Neuron (in vitro differentiated cells): ENCODE results near the gene YES1.
"Not testable (repeated sequence)": the region's sequence is repeated elsewhere in the genome, so short reads cannot be mapped to it uniquely, and the experiment has no call there.

Experiments used
- H2AFZ ChIP-seq: one replicate; pipeline ENCODE4 v1.6.1; 2013; ENCODE audit warnings: low read depth, mild to moderate bottlenecking, inconsistent platforms, low read length, moderate library complexity
- H3K27me3 ChIP-seq: one replicate; pipeline ENCODE4 v1.6.1; 2013; ENCODE audit warnings: low read length; ENCODE audit not compliant: insufficient read depth
- H3K36me3 ChIP-seq: one replicate; pipeline ENCODE4 v1.6.1; 2013; ENCODE audit warnings: low read length; ENCODE audit not compliant: insufficient read depth
- H3K4me1 ChIP-seq: one replicate; pipeline ENCODE4 v1.6.1; 2013; ENCODE audit warnings: low read length; ENCODE audit not compliant: insufficient read depth
- H3K4me3 ChIP-seq: 2 replicates; pipeline ENCODE4 v1.5.1; 2013; ENCODE audit warnings: mild to moderate bottlenecking, low read length, moderate library complexity
- H3K9me3 ChIP-seq: one replicate; pipeline ENCODE4 v1.6.1; 2013; ENCODE audit warnings: low read length

YES1 gene

DNA sequence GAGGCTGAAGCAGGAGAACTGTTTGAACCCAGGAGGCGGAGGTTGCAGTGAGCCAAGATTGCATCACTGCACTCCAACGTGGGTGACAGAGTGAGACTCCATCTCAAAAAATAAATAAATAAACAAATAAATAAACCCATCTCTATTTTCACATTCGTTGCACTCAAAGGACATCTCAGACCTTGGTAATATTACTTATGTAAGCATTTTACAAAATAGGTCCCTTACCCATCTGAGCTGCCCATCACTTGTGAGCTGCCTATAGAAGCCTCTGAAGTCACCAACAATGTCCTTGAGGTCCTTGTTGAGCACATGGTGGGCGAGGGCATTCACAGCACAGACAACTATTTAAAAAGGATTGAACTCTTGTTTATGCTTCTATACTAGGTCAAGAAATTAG lies 115.0 kb downstream of the YES1 start:
- Histone ChIP-seq H3K27me3 (no peaks in the 10 kb centered on the region), H3K9me3 (no peaks in the 10 kb centered on the region), H3K36me3 (no peaks in the 10 kb centered on the region), H2AFZ (no peak overlapping the region), H3K4me1 (peaks cover 4% of the 10 kb centered on the region), H3K4me3 (no peak overlapping the region)

DNA sequence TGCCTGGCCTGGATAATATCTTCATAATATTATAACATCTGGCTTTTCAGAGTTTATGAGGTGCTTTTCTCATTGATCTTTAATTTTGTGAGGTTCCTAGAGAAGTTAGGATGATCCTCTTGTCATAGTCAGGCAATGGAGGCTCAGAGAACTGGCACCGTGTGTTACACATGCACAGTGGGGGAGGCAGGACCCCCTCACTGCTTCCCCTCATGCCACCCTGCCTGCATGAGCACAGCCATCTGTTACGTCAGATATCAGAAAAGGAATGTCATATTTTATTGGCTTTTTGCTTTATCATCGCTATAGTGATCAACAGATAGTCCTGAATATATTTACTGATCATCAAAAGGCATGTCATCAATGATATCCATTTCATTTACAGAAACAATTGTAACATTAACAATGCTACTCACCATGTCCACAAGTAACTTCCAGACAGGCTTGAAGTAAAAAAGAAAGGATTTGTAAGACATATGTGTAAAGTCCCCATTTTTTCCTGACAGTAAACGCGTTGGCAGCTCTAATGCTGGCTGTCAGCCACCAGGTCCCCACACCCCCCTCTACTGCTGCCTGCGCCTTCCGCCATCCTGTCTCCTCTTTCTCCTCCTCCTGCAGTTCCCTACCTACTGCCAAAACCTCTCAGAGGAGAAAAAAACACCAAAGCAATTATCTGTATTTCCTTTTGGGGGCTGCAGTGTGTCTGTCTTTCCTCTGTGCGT lies 118.4 kb downstream of the YES1 start:
- Histone ChIP-seq H3K4me1 (peaks cover 4% of the 10 kb centered on the region), H3K9me3 (no peaks in the 10 kb centered on the region), H2AFZ (no peak overlapping the region), H3K36me3 (no peaks in the 10 kb centered on the region), H3K4me3 (no peak overlapping the region), H3K27me3 (no peaks in the 10 kb centered on the region)

DNA sequence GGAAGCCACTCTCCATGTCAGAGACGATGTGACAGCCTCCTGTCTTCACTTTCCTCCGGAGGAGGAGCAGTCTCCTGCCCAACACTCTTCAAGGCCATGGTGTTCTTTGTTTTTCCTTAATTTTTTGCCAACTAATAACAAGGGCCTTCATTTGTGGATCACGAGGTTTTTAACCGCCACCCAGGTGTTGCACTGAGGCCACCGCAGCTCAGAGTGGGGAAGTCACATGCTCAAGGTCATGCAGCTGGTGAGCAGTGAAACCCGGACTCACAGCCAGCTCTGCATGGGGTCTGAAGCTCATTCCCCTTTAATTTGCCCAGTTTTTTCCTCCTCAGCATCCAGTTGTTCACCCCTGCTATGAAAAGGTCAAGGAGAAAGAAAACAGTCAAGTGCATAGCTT lies 119.2 kb downstream of the YES1 start:
- Histone ChIP-seq H3K4me3 (no peak overlapping the region), H3K36me3 (no peaks in the 10 kb centered on the region), H3K27me3 (no peaks in the 10 kb centered on the region), H3K9me3 (no peaks in the 10 kb centered on the region), H2AFZ (no peak overlapping the region), H3K4me1 (peaks cover 4% of the 10 kb centered on the region)

DNA sequence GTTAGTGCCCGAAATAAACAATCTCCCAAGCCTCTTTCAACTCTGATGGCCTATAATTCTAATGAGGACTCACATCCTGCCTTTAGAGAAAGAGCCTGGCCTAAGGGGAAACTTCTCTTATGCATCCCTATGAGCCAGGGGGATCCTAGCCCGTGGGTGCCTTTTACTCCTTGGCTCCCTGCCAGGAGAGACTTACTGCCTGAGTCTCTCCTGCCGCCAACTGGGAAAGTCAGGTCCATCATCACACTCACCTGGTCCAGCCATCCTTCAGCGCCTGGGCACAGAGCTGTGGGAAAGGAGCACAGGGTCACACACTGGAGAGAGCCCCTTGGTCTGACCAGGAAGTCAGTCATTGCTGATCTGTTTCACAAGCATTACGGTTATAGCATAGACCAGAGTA lies 123.7 kb downstream of the YES1 start:
- no peaks in the 10 kb centered on the region for H3K27me3 ChIP-seq
- H2AFZ ChIP-seq = no peak overlapping the region
- H3K4me3 ChIP-seq = no peak overlapping the region
- peaks cover 15% of the 10 kb centered on the region for H3K4me1 ChIP-seq
- H3K9me3 ChIP-seq = no peaks in the 10 kb centered on the region
- no peaks in the 10 kb centered on the region for H3K36me3 ChIP-seq

DNA sequence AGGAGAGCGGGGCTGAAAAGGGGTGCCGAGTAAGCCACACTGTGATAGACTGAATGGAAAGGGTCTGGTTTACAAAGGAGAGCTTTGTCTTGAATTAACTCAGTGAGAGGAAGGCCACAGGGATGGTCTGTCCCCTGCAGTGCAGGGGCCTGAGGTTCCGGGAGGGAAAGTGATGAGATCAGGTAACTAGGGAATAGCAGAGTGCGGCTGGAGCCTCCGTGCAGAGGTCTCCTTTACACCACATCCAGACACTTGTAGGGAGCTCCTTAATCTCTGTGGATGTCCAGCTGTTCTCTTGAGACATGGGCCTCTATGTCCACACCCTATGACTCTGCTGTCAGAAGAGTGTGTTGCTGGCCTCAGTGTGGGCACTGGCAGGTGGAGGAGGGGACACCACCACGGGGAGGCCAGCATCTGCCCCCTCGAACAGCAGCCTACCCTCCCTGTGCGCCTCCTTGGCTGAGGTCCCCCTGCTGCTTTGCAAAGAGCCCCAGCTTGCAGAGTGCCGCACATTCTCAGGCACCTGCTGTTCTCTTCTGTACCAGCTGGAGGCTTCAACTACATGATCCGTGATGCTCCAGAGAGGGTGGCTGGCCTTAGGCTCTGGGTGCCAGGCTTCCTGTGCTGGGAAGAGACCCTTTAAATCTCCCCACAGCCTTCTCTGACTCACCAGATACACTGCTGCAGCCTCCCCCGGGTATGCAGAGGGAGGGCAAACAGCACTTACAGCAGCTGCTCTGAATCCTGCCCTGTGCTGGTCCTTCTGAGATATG lies 125.5 kb downstream of the YES1 start:
- Histone ChIP-seq H2AFZ (no peak overlapping the region), H3K4me3 (no peak overlapping the region), H3K27me3 (no peaks in the 10 kb centered on the region), H3K9me3 (no peaks in the 10 kb centered on the region), H3K36me3 (no peaks in the 10 kb centered on the region), H3K4me1 (peaks cover 12% of the 10 kb centered on the region)

DNA sequence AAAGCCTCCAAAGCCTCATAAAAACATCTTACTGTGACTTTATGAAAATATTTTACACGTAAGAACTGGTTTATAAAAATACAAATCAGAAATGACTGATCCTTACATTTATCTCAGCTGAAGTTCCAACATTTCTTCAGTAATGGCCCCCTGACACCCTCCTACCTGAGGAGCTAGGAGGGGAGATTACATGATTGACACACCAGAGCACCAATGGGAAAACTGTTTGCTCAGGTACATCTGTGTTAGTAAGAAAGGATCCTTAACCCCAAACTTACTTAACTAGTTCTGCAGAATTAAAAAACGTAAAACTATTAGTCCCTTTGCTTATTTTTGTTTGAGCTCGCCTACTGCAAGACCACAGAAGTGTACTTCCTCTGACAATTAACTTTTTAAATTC lies 126.6 kb downstream of the YES1 start:
- Histone ChIP-seq H3K4me1 (peaks cover 12% of the 10 kb centered on the region), H3K9me3 (no peaks in the 10 kb centered on the region), H3K27me3 (no peaks in the 10 kb centered on the region), H2AFZ (no peak overlapping the region), H3K4me3 (no peak overlapping the region), H3K36me3 (no peaks in the 10 kb centered on the region)

DNA sequence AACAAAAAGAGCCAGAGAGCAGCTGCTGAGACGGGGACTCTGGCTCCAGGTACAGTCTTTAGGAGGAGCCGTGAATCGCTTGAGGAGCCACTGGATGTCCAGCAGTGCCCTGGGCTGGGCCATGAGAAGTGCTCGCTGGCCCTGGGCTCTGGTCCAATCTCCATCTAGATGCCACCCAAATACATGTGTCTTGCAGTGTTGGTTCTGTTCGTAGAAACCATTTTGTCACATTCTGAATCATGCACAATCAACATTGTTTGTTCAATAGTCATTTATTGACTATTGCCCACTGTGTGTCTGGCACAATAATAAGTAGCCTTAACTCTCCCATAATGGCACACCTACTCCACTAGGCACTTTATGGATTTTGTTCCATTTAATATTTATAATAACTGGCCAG lies 128.5 kb downstream of the YES1 start:
- peaks cover 12% of the 10 kb centered on the region for H3K4me1 ChIP-seq
- H2AFZ ChIP-seq = no peak overlapping the region
- no peaks in the 10 kb centered on the region for H3K27me3 ChIP-seq
- H3K36me3 ChIP-seq = no peaks in the 10 kb centered on the region
- no peaks in the 10 kb centered on the region for H3K9me3 ChIP-seq
- H3K4me3 ChIP-seq = no peak overlapping the region

DNA sequence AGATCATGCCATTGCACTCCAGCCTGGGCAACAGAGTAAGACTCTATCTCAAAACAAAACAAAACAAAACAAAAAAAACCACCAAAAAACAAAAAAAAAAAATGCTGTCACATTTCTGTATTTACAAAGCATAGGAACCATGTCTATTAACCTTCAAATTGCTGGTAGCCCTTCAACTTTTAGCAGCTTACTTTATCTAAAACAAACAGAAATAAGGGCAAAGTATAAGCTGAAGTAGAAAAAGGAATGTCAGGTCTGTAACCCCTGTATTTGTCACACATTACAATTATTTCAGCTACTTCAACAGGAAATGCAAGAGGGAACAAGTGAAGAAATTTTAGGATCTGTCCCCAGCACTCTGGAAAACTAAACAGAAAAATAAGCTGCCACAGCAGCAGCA lies 129.2 kb downstream of the YES1 start:
- Histone ChIP-seq H3K4me1 (peaks cover 15% of the 10 kb centered on the region), H3K4me3 (no peak overlapping the region), H2AFZ (no peak overlapping the region), H3K36me3 (no peaks in the 10 kb centered on the region), H3K9me3 (no peaks in the 10 kb centered on the region), H3K27me3 (no peaks in the 10 kb centered on the region)

DNA sequence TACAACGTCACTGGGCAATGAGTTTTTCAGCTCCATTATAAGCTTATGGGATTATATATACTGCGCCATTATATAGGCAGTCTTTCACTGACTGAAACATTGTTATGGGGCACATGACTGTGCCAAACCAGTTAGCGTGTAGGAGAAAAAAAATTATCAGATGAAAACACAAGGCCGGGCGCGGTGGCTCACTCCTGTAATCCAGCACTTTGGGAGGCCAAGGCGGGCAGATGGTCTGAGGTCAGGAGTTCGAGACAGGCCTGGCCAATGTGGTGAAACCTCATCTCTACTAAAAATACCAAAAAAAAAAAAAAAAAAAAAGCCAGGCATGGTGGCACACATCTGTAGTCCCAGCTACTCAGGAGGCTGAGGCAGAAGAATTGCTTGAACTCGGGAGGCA lies 129.6 kb downstream of the YES1 start:
- H3K36me3 ChIP-seq, H2AFZ ChIP-seq, H3K9me3 ChIP-seq, H3K4me3 ChIP-seq, H3K27me3 ChIP-seq: not testable (repeated sequence)
- peaks cover 15% of the 10 kb centered on the region for H3K4me1 ChIP-seq

DNA sequence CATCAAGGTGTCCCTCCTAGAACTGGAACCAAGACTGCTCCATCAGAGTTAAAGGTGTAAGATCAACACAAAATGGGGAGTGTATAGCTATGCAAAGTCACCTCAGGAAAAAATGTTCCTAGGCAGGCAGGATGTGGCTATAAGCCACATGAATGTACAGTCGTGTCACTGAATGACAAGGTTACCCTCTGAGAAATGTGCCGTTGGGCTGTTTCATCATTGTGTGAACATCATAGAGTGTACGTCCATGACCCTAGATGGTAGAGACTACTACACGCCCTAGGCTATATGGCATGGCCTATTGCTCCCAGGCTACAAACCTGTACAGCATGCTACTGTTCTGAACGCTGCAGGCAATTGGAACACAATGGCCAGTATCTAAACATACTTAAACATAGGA lies 130.1 kb downstream of the YES1 start:
- H2AFZ ChIP-seq = no peak overlapping the region
- H3K27me3 ChIP-seq = no peaks in the 10 kb centered on the region
- peaks cover 15% of the 10 kb centered on the region for H3K4me1 ChIP-seq
- no peaks in the 10 kb centered on the region for H3K36me3 ChIP-seq
- H3K4me3 ChIP-seq = no peak overlapping the region
- no peaks in the 10 kb centered on the region for H3K9me3 ChIP-seq

DNA sequence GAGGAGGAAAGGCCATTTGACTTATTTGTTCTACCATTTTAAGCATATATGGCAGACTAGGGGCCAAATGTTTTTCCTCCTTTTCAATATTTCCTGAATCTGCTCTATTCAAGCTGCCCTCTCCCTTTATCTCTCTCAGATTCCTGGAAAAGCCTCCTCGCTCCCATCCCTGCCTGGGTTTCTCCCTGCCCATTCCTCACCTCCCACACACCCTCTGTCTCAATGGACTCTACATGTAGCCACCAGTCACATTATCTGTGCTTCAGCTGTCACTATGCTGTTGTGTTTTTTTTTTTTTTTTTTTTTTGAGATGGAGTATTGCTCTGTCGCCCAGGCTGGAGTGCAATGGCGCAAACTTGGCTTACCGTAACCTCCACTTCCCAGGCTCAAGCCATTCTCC lies 131.7 kb downstream of the YES1 start:
- no peaks in the 10 kb centered on the region for H3K9me3 ChIP-seq
- H3K4me1 ChIP-seq = peaks cover 3% of the 10 kb centered on the region
- H3K36me3 ChIP-seq = no peaks in the 10 kb centered on the region
- no peak overlapping the region for H2AFZ ChIP-seq
- no peak overlapping the region for H3K4me3 ChIP-seq
- H3K27me3 ChIP-seq = no peaks in the 10 kb centered on the region

DNA sequence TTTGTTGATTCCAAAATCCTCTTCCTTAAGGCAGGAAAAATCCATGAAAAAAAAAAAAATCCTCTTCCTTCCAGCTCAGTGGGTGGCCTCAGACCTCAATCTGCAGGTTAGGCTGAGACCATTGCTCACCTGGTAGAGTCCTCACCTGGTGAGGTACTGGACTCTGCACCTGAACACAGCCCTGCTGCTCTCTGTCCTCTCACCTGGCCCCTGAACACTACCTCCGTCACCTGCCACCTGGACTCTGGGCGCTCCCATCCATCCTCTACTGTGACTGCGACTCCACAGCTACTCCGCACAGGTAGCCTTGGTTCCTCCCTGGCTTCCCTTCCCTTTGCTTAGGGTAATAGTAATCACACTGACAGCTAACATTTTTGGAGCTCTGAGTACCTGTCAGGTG lies 132.5 kb downstream of the YES1 start:
- Histone ChIP-seq H3K4me1 (peaks cover 3% of the 10 kb centered on the region), H3K9me3 (no peaks in the 10 kb centered on the region), H3K36me3 (peaks cover 6% of the 10 kb centered on the region), H2AFZ (no peak overlapping the region), H3K27me3 (no peaks in the 10 kb centered on the region), H3K4me3 (no peak overlapping the region)

DNA sequence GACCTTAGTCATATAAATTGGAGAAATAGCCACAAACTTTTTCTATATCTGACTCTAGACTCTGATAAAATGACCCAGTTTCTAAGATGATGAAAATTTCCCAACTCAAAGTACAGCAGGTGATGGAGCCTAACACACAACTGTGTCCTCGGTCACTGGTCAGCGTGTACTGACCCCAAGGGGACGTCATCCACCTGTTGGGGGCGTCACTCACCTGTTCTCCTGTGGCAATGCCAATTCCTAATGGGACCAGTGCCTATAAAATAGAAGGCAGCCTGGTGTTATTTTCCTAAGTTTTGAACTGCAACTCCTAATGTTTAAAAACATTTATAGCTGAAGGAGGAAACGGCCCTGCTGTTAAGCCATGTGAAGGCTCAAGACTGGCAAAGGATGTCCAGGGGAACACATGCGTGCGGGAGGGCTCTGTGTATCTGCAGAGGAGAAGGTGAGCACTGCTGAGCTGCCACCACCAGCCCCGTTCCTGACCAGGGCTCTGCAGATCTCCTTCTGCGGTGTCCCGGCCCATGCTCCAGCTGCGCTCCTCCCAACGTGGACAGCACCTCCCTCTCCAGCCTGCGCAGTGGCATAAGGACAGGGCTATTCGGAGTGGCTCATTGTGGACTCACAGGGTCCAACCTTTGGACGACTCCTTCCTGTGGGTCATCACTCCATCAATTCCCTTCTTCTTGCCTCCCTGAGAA lies 133.4 kb downstream of the YES1 start:
- H3K27me3 ChIP-seq = no peaks in the 10 kb centered on the region
- peaks cover 14% of the 10 kb centered on the region for H3K36me3 ChIP-seq
- H3K4me3 ChIP-seq = no peak overlapping the region
- H2AFZ ChIP-seq = no peak overlapping the region
- peaks cover 3% of the 10 kb centered on the region for H3K4me1 ChIP-seq
- no peaks in the 10 kb centered on the region for H3K9me3 ChIP-seq
